ENCODE measurements around the gene FOXE1.

DNA sequence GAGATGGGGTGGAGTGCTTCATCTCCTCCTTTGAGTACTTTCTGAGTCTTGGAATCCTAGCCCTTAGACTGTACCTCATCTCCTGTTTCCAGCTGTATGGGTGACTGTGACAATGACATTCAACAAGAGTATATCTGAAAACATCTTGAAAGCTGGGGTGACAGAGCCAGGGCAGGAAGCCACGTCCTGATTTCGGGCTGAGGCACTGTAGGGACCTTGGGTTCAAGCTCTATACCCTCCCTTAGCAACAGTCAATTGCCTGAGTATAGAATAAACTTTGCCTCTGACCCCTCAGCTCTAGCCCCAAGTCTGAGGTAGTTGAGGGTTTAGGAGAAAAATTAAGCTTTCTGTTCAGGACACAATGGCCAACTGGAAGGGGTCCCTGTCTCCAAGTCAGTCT, 6.3 kb downstream of the FOXE1 start:
- TF ChIP-seq, protein P1, sequence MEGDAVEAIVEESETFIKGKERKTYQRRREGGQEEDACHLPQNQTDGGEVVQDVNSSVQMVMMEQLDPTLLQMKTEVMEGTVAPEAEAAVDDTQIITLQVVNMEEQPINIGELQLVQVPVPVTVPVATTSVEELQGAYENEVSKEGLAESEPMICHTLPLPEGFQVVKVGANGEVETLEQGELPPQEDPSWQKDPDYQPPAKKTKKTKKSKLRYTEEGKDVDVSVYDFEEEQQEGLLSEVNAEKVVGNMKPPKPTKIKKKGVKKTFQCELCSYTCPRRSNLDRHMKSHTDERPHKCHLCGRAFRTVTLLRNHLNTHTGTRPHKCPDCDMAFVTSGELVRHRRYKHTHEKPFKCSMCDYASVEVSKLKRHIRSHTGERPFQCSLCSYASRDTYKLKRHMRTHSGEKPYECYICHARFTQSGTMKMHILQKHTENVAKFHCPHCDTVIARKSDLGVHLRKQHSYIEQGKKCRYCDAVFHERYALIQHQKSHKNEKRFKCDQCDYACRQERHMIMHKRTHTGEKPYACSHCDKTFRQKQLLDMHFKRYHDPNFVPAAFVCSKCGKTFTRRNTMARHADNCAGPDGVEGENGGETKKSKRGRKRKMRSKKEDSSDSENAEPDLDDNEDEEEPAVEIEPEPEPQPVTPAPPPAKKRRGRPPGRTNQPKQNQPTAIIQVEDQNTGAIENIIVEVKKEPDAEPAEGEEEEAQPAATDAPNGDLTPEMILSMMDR (IDR thresholded peaks at IDR 0.05; ENCODE audit: insufficient read depth, low read length) = no peak
- TF ChIP-seq, protein P2, sequence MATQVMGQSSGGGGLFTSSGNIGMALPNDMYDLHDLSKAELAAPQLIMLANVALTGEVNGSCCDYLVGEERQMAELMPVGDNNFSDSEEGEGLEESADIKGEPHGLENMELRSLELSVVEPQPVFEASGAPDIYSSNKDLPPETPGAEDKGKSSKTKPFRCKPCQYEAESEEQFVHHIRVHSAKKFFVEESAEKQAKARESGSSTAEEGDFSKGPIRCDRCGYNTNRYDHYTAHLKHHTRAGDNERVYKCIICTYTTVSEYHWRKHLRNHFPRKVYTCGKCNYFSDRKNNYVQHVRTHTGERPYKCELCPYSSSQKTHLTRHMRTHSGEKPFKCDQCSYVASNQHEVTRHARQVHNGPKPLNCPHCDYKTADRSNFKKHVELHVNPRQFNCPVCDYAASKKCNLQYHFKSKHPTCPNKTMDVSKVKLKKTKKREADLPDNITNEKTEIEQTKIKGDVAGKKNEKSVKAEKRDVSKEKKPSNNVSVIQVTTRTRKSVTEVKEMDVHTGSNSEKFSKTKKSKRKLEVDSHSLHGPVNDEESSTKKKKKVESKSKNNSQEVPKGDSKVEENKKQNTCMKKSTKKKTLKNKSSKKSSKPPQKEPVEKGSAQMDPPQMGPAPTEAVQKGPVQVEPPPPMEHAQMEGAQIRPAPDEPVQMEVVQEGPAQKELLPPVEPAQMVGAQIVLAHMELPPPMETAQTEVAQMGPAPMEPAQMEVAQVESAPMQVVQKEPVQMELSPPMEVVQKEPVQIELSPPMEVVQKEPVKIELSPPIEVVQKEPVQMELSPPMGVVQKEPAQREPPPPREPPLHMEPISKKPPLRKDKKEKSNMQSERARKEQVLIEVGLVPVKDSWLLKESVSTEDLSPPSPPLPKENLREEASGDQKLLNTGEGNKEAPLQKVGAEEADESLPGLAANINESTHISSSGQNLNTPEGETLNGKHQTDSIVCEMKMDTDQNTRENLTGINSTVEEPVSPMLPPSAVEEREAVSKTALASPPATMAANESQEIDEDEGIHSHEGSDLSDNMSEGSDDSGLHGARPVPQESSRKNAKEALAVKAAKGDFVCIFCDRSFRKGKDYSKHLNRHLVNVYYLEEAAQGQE (IDR thresholded peaks at IDR 0.05; ENCODE audit: insufficient replicate concordance, low read depth) = no peak
- no peak for TF ChIP-seq POLR2AphosphoS5 (IDR thresholded peaks at IDR 0.05; ENCODE audit: low read depth)
- no peak for TF ChIP-seq SPI1 (IDR thresholded peaks at IDR 0.05; ENCODE audit: borderline replicate concordance, low read depth)
- no peak for TF ChIP-seq GABPA (IDR thresholded peaks at IDR 0.05; ENCODE audit: low read depth)
